ENCODE results near the gene TBX15.

Gene TBX15

DNA sequence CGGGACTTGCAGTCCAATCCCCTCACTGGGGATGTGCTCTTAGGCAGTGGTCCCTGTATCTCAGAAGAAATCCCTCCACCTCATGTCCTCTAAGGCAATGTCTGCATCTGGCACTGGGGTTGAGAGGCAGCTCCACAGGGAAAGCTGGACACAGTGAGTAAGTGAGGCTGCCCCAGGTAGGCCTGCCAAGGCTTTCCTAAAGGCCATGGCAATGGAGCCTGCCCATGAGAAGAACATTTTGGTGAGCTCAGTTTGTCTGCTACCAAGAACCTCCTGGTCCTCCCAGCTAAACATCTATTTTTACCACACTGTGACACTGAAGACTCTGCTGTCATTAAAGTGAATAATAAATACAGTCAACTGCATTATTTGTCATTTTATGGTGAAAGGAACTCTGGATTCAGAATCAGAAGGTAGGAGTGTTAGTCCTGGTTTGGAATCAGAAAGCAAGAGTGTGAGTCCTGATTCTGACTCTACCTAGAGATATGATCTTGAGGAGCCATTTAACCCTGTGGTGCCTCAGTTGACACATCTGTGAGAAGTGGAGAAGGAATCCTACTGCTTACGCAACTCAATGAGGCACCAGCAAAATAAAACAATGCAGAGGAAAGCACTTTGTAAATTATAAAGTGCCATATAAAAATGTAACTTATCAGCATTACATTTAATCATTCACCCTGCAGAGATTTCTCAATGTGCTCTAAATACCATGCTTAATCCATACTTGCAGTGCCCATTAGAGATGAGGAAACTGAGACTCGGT lies 41.0 kb downstream of the TBX15 start:
- Histone ChIP-seq H3K27ac (no peak overlapping the region), H3K4me3 (no peak overlapping the region), H3K4me2 (peak overlapping the region in 3 of 11 experiments; percentile 55 to 70 (median 56); a peak in 5 of 22 replicates), H3K36me3 (no peaks in the 10 kb centered on the region), H3K4me1 (peaks cover 8 to 28% (median 23%) of the 10 kb centered on the region in 10 experiments; a peak in 19 of 20 replicates), H3K27me3 (no peaks in the 10 kb centered on the region), H4K20me1 (no peaks in the 10 kb centered on the region), H3K9me3 (replicated peaks in 1 of 11) (no peaks in the 10 kb centered on the region), H3K9ac (no peak overlapping the region)
- no peak for TF ChIP-seq Cebpa-rat (IDR thresholded peaks at IDR 0.05)

DNA sequence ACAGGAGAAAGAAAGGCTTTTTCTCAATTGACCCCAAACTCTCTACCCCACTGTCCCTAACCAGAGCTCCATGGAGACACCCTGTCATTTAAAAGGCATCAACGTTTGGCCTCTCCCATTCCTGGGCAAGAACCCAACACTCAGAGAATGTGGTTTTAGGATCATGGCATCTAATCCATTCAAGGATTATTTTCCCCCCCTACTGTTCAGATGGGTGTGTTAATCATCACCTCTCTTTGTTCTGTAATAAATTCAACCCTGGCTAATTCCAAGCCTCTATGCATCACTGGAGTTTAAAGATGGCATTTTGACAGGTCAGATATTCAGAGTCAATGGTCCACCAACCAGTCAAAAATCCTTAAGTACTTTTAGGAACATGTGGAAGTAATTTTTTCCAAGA lies 42.7 kb downstream of the TBX15 start:
- H3K27ac ChIP-seq: no peak overlapping the region
- H3K4me3 ChIP-seq: no peak overlapping the region
- no peak overlapping the region for H3K4me2 ChIP-seq
- no peaks in the 10 kb centered on the region for H3K27me3 ChIP-seq
- H3K9me3 ChIP-seq (replicated peaks in 1 of 11): no peaks in the 10 kb centered on the region
- peaks cover 8 to 28% (median 23%) of the 10 kb centered on the region in 10 experiments; a peak in 19 of 20 replicates for H3K4me1 ChIP-seq
- no peaks in the 10 kb centered on the region for H3K36me3 ChIP-seq
- no peak overlapping the region for H3K9ac ChIP-seq
- H4K20me1 ChIP-seq: no peaks in the 10 kb centered on the region
- TF ChIP-seq Cebpa-rat (IDR thresholded peaks at IDR 0.05): no peak

DNA sequence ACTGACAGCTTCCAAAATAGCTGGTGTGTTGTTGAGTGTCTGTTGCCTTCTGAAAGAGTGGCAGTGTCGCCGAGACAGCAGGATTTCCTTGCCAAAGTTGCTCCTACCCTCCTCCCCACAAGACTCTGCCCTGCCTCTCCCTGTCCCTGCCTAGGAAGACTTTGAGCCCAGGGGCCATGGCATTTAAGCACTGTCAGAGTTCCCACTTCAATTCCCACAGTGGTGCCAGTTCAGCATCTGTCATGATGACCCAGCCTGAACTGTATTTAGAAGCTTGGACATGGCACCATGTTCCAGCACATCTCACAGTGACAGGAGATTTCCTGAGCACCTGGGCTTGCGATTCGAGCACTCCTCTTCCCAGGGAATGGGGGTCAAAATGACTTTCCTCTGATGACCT lies 43.6 kb downstream of the TBX15 start:
- H3K4me3 ChIP-seq: no peak overlapping the region
- H3K9me3 ChIP-seq (replicated peaks in 1 of 11): no peaks in the 10 kb centered on the region
- no peak overlapping the region for H3K27ac ChIP-seq
- no peak for TF ChIP-seq Cebpa-rat (IDR thresholded peaks at IDR 0.05)
- H3K9ac ChIP-seq: no peak overlapping the region
- no peak overlapping the region for H3K4me2 ChIP-seq
- H3K27me3 ChIP-seq: no peaks in the 10 kb centered on the region
- H4K20me1 ChIP-seq: no peaks in the 10 kb centered on the region
- no peaks in the 10 kb centered on the region for H3K36me3 ChIP-seq
- H3K4me1 ChIP-seq: peaks cover 7 to 23% (median 16%) of the 10 kb centered on the region in 10 experiments; a peak in 19 of 20 replicates

DNA sequence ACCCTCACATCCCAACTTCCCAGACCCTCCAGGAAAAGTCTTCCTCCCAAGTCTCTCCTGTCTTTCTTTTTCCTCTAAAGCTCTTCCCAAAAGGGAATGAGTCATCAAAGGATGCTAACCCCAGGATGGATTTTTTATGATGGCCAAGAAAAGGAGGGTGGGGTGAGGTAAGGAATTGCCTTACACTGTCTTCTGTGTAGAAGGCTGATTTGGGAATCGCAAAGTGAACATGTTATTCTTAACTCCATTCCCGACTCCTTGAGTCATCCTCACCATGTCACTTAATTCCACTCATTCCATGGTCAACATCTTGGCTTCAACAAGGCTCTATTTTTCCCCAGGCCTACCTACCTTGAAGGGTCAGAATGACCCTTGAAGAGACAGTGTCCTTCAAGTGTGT lies 44.0 kb downstream of the TBX15 start:
- H3K4me2 ChIP-seq: no peak overlapping the region
- TF ChIP-seq Cebpa-rat (IDR thresholded peaks at IDR 0.05): no peak

DNA sequence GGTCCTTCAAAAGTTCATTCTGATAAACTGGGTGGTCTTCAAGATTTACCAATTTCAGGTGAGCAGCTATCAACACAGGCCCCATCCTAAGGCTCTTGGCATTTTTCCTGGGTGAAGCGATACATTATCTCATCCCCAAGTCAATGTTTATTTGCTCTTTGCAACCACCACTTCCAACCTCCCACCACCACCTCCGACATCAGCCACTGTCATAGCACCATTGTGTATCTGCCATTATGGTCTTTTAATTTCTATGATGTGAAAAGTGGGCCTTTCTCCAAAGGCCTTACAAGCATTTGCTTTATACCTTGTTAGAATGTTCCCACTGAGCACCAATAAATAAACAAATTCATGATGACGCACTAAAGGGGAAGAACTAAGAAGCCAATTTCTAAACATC lies 47.2 kb downstream of the TBX15 start:
- H3K4me1 ChIP-seq: no peaks in the 10 kb centered on the region
- H3K4me2 ChIP-seq: no peak overlapping the region
- H3K4me3 ChIP-seq: no peak overlapping the region
- no peaks in the 10 kb centered on the region for H4K20me1 ChIP-seq
- no peaks in the 10 kb centered on the region for H3K27me3 ChIP-seq
- H3K27ac ChIP-seq: no peak overlapping the region
- H3K9me3 ChIP-seq (replicated peaks in 1 of 11): no peaks in the 10 kb centered on the region
- no peak overlapping the region for H3K9ac ChIP-seq
- no peak for TF ChIP-seq Cebpa-rat (IDR thresholded peaks at IDR 0.05)
- no peaks in the 10 kb centered on the region for H3K36me3 ChIP-seq

More for the DNA sequence above, 44.0 kb downstream of the TBX15 start:
- H3K4me3 ChIP-seq: no peak overlapping the region
- no peaks in the 10 kb centered on the region for H3K36me3 ChIP-seq
- no peak overlapping the region for H3K27ac ChIP-seq
- H4K20me1 ChIP-seq: no peaks in the 10 kb centered on the region
- H3K4me1 ChIP-seq: peaks cover 3 to 18% (median 12%) of the 10 kb centered on the region in 10 experiments; a peak in 18 of 20 replicates
- no peaks in the 10 kb centered on the region for H3K9me3 ChIP-seq (replicated peaks in 1 of 11)
- no peak overlapping the region for H3K9ac ChIP-seq
- H3K27me3 ChIP-seq: no peaks in the 10 kb centered on the region

DNA sequence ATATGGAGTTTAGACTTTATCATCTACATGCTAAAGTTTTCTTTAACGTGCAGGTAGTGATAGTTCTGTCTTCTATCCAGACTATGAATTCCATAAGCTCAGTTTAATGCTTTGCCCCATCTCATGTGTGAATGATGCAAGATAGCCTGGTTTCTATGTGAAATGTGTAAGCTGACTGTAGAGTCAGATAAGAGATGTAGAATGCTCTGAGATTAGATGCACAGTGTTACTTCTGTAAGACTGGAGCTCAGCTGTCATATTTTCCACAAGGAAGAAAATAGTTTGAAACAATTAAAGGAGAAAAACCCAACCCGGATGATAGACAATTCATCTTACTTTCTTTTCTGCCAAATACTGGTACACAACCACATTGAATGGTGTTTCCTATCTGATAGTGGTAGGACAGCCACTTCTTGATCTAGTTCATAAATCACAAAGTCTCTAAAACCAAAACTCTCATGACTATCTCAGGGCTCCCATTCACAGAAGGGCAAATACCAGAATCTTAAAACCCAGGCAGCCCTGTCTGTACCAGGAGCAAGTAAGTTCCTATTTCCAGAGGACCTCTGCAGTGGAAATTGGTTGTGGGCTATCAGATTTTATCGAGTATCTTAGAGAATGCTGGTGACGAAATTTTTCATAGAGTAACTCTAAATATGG lies 50.6 kb downstream of the TBX15 start:
- no peak for TF ChIP-seq Cebpa-rat (IDR thresholded peaks at IDR 0.05)
- no peaks in the 10 kb centered on the region for H3K4me1 ChIP-seq
- no peaks in the 10 kb centered on the region for H3K27me3 ChIP-seq
- no peaks in the 10 kb centered on the region for H3K9me3 ChIP-seq (replicated peaks in 1 of 11)
- no peaks in the 10 kb centered on the region for H3K36me3 ChIP-seq
- H3K27ac ChIP-seq: no peak overlapping the region
- H3K4me3 ChIP-seq: no peak overlapping the region
- no peak overlapping the region for H3K9ac ChIP-seq
- no peaks in the 10 kb centered on the region for H4K20me1 ChIP-seq
- H3K4me2 ChIP-seq: no peak overlapping the region

DNA sequence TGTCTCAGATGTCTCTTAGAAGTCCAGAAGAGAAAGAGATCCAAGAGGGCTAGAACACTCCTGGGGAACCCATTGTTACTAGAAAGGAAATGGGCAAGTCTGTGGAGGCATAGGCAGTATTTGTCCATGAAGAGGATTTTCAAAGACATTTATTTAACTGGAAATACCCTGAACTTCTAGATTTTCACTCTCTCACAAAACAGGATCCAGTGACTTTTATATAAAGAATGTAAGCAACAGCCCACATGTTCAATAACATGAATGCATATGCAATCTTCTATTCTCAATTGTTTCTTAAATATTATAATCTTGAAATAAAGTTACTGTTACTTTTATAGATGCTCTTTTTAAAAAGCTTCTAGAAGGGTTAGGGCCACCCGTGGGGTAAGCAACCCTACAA lies 53.4 kb downstream of the TBX15 start:
- no peaks in the 10 kb centered on the region for H3K4me1 ChIP-seq
- H3K9ac ChIP-seq: no peak overlapping the region
- no peaks in the 10 kb centered on the region for H3K9me3 ChIP-seq (replicated peaks in 1 of 11)
- H3K4me3 ChIP-seq: no peak overlapping the region
- H3K27ac ChIP-seq: no peak overlapping the region
- H3K27me3 ChIP-seq: no peaks in the 10 kb centered on the region
- H3K36me3 ChIP-seq: no peaks in the 10 kb centered on the region
- no peak for TF ChIP-seq Cebpa-rat (IDR thresholded peaks at IDR 0.05)
- no peaks in the 10 kb centered on the region for H4K20me1 ChIP-seq
- H3K4me2 ChIP-seq: no peak overlapping the region

DNA sequence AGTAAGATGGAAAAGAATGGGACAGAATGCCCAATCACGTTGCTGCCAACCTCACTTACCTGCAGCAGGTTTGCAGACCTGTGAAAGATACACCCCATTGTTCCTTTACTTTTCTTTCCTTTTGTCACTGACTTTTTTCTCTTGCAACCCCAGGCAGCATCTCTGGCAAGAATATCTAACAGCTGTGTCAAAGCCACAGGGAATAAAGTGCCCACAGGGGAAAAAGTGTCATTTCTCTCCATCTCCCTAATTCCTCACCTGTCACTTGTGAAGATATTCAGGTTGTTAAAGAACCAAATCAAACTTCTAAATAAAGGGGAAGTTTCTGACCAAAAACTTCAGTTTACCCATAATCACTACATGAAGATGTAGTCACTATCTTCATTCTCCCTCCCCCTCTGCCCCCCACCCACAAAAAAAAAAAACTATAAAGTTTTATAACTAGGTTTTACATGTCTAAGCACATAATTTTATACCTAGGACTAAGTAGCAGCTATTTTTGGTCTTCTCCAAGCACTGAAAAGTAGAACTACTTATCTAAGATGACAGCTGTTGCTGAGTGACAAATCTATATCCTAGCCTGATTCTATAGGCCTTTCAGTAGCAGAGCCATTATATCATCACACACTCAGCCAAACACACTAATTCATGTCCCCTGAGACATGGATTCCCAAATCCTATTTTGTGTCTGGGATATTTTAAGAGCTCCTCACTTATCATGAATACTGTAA lies 54.9 kb downstream of the TBX15 start:
- no peaks in the 10 kb centered on the region for H3K4me1 ChIP-seq
- H3K27me3 ChIP-seq: no peaks in the 10 kb centered on the region
- H3K4me2 ChIP-seq: no peak overlapping the region
- TF ChIP-seq Cebpa-rat (IDR thresholded peaks at IDR 0.05): no peak
- H4K20me1 ChIP-seq: no peaks in the 10 kb centered on the region
- no peak overlapping the region for H3K9ac ChIP-seq
- no peak overlapping the region for H3K4me3 ChIP-seq
- H3K27ac ChIP-seq: no peak overlapping the region
- no peaks in the 10 kb centered on the region for H3K9me3 ChIP-seq (replicated peaks in 1 of 11)
- H3K36me3 ChIP-seq: no peaks in the 10 kb centered on the region

DNA sequence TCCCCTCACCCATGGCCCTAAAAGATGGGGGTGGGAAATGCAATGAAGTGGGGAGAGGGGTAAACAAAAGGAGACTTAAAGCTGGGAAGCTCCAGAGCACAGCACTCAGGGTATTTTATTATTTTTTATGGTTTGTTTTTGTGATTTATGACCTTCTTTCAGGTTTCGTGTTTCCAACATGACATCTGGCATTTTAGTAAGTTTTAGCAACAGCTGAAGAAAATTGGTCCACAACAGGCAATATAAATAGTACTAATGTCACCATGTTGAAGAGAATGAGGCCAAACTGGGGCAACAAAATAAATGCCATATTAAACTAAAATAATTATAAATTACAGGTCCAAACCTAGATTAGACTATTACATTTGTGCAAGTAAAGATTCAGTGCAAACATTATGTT lies 56.3 kb downstream of the TBX15 start:
- TF ChIP-seq Cebpa-rat (IDR thresholded peaks at IDR 0.05): no peak
- Histone ChIP-seq H3K4me1 (no peaks in the 10 kb centered on the region), H3K9me3 (replicated peaks in 1 of 11) (no peaks in the 10 kb centered on the region), H3K27ac (no peak overlapping the region), H3K27me3 (no peaks in the 10 kb centered on the region), H3K4me2 (no peak overlapping the region), H4K20me1 (no peaks in the 10 kb centered on the region), H3K36me3 (no peaks in the 10 kb centered on the region), H3K9ac (no peak overlapping the region), H3K4me3 (no peak overlapping the region)

Measured in BLaER1 treated with 17β-estradiol and CSF1 and Interleukin-3, amounts not matched to agents 10 nM and 100 nM (cell line).